HUES6 (cell line): ENCODE results near the gene MAN1A1.
"Not testable (repeated sequence)": the region's sequence is repeated elsewhere in the genome, so short reads cannot be mapped to it uniquely, and the experiment has no call there.

Experiments used
- H3K27ac ChIP-seq: 2 replicates; pipeline ENCODE4 v1.7.0; 2013; ENCODE audit warnings: low read depth, mild to moderate bottlenecking, low read length, inconsistent platforms
- H3K27me3 ChIP-seq: 2 replicates; pipeline ENCODE4 v1.6.1; 2013; ENCODE audit warnings: low read length; ENCODE audit not compliant: control insufficient read depth, insufficient read depth
- H3K36me3 ChIP-seq: 2 replicates; pipeline ENCODE4 v1.6.1; 2013; ENCODE audit warnings: low read length; ENCODE audit not compliant: control insufficient read depth, insufficient read depth
- H3K4me1 ChIP-seq: 2 replicates; pipeline ENCODE4 v1.6.1; 2013; ENCODE audit warnings: low read length; ENCODE audit not compliant: control insufficient read depth, insufficient read depth
- H3K4me3 ChIP-seq: 2 replicates; pipeline ENCODE4 v1.5.1; 2013; ENCODE audit warnings: low read depth, low read length
- H3K9ac ChIP-seq: one replicate; pipeline ENCODE4 v1.6.1; 2013; ENCODE audit warnings: mild to moderate bottlenecking, low read length
- H3K9me3 ChIP-seq: 2 replicates; pipeline ENCODE4 v1.6.1; 2013; ENCODE audit warnings: low read depth, low read length; ENCODE audit not compliant: control insufficient read depth, insufficient read depth

The MAN1A1 gene

DNA sequence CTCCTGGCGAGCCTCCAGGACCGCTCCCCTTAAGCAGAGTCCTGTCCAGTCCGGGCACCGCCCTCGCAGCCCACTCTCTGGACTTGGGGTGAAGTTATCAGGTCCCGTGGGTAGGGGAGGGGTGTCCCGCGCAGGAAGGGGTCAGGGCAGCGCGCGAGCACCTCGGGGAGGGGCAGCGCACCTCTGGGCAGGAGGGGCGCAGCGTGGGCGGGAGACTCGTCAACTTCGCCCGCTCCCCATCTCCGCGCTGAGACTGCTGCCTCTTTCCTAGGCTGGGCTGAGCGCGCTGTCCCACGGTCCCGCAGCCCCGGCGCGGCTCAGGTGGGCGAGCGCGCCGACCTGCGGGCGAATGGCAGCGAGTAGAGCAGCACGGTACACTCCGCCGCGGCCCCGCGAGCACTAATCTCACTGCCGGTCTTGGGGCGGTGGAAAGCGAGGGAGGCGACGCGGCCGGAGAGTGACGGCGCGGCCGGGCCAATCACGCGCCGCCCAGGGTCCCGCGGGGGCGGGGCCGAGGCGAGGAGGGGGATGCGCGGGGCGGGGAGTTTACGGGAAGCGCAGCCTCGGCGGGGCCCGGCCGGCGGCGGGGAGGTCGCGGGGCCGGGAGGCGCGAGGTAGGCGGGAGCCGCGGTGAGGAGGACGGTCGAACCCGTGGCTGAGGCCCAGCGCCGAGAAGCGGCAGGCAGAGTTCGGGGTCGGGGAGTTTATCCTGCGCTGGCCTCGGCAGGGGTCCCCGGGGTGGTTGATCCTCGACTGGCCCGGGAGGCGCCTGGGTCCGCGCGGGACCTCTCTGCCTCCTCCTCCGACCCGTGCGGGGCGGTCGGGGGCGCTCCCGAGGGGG lies at the start of gene MAN1A1:
MAN1A1 (minus strand) TSS at position 401 of the 841 bp plus-strand sequence. CDS start 696 bp downstream, outside the sequence.
- peaks cover 39% of the 10 kb centered on the region for H3K27me3 ChIP-seq
- H3K4me3 ChIP-seq, result peak within 1 kb of the TSS; percentile 98
- peaks cover 28% of the 10 kb centered on the region for H3K4me1 ChIP-seq
- peak within 1 kb of the TSS; percentile 72 for H3K9ac ChIP-seq
- H3K36me3 ChIP-seq, result no peaks in the 10 kb centered on the region
- no peaks in the 10 kb centered on the region for H3K9me3 ChIP-seq
- H3K27ac ChIP-seq, result peak within 1 kb of the TSS; percentile 35; the same call in 1 of the 2 replicates

DNA sequence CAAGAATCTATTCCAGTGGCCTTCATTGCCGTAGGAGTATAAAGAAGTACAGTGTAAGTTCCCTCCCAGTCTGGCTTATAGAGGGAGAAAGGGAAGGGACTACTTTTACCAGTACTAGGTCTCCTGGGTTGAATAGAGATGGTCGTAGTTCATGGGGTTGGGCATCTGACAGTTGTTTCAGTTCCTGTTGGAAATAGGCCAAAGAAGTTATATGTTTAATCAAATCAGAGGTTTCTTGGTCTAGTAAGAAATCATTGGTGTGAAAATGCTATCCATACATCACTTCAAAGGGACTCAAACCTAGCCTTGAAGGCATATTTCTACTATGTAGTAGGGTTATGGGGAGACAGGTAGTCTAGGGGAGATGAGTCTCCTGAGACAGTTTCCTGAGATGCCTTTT lies 45.6 kb upstream of the MAN1A1 start:
- Histone ChIP-seq H3K9ac (no peak overlapping the region), H3K27me3 (no peaks in the 10 kb centered on the region), H3K36me3 (no peaks in the 10 kb centered on the region), H3K4me1 (no peaks in the 10 kb centered on the region), H3K9me3 (peaks cover 11% of the 10 kb centered on the region; the same call in 1 of the 2 replicates), H3K27ac (no peak overlapping the region), H3K4me3 (no peak overlapping the region)

DNA sequence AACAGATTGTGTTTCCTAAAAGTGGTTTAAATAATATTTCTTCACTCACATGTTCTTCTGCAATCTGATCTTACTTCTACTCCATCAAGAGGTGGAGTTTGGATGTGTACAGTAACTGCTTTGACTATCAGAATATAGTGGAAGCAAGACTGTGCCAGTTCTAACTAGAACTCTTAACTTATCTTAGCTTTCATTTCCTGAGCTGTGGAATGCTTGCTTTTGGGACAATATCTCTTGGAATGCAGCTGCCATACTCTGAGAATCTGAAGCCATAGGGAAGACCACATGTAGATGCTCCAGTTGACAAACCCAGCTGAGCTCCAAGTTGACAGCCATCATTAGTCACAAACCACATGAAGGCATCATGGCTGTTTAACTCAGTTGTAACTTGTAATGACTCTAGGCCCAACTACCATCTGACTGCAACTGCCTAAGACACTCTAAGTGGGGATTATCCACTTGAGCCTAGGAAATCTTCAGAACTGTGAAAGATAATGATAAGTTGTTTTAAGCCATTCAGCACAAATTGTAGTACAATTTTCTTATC lies 40.8 kb upstream of the MAN1A1 start:
- Histone ChIP-seq H3K27me3 (no peaks in the 10 kb centered on the region), H3K4me1 (no peaks in the 10 kb centered on the region), H3K4me3 (no peak overlapping the region), H3K36me3 (no peaks in the 10 kb centered on the region), H3K9ac (no peak overlapping the region), H3K27ac (no peak overlapping the region), H3K9me3 (no peaks in the 10 kb centered on the region)

DNA sequence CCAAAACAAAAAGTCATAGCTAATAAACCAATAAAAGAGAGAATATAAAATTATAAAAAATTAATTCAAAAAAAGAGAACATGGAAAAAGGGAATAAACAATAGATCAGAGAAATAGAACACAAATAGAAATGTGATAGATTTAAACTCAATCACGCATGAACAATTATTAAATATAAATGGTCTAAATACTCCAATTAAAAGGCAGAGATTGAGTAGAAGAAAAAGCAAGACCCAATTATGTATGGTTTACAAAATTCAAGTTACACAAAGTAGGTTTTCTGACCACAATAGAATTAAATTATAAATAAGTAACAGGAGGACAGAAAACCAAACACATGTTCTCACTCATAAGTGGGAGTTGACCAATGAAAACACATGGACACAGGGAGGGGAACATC lies 36.4 kb upstream of the MAN1A1 start:
- H3K4me3 ChIP-seq, result no peak overlapping the region
- H3K9me3 ChIP-seq, result no peaks in the 10 kb centered on the region
- H3K27me3 ChIP-seq, result no peaks in the 10 kb centered on the region
- no peak overlapping the region for H3K27ac ChIP-seq
- no peak overlapping the region for H3K9ac ChIP-seq
- no peaks in the 10 kb centered on the region for H3K36me3 ChIP-seq
- H3K4me1 ChIP-seq, result no peaks in the 10 kb centered on the region

DNA sequence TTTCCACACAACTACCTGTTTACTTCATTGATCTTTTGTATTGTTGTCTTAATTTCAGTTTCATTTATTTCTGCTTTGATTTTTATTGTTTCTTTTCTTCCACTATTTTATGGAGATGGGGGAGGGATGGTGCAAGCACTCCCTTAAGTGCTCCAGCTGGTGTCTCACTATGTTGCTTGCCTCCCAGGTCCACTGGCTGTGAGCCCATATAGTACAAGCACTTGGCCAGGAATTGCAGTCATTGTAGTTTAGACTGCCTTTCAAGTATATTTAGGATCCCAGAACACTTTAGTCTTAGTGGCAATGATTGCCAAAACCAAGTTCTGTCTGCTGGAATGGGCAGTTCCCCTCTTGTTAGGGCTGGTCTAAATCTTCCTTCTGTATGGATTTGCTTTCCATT lies 34.9 kb upstream of the MAN1A1 start:
- Histone ChIP-seq H3K4me1 (no peaks in the 10 kb centered on the region), H3K4me3 (no peak overlapping the region), H3K36me3 (no peaks in the 10 kb centered on the region), H3K27ac (no peak overlapping the region), H3K9me3 (no peaks in the 10 kb centered on the region), H3K9ac (no peak overlapping the region), H3K27me3 (no peaks in the 10 kb centered on the region)

DNA sequence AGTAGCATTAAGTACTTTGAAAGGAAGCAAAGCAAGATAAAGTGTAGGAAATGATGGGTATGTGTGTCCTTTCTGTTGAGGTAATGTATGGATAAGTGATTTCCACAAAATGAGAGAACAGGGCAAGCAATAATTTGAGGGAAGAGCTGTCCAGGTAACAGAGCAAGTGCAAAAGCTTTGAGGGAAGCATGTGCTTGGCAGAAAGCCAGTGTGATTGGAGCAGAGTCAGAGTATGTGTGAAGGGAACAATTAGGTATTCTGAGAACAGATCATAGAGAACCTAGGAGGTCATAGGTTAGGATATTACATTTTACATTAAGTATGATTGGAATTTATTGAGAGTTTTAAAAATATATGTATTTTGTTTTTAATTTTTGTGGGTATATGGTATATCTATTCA lies 30.2 kb upstream of the MAN1A1 start:
- no peaks in the 10 kb centered on the region for H3K9me3 ChIP-seq
- no peaks in the 10 kb centered on the region for H3K27me3 ChIP-seq
- no peak overlapping the region for H3K4me3 ChIP-seq
- H3K27ac ChIP-seq, result no peak overlapping the region
- no peak overlapping the region for H3K9ac ChIP-seq
- H3K4me1 ChIP-seq, result no peaks in the 10 kb centered on the region
- no peaks in the 10 kb centered on the region for H3K36me3 ChIP-seq

DNA sequence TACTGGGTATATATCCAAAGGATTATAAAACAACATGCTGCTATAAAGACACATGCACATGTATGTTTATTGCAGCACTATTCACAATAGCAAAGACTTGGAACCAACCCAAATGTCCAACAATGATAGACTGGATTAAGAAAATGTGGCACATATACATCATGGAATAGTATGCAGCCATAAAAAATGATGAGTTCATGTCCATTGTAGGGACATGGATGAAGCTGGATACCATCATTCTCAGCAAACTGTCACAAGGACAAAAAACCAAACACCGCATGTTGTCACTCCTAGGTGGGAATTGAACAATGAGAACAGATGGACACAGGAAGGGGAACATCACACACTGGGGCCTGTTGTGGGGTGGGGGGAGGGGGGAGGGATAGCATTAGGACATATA lies 27.5 kb upstream of the MAN1A1 start:
- H3K36me3 ChIP-seq, H3K9ac ChIP-seq, H3K4me3 ChIP-seq, H3K27me3 ChIP-seq, H3K4me1 ChIP-seq, H3K27ac ChIP-seq, H3K9me3 ChIP-seq: not testable (repeated sequence)

DNA sequence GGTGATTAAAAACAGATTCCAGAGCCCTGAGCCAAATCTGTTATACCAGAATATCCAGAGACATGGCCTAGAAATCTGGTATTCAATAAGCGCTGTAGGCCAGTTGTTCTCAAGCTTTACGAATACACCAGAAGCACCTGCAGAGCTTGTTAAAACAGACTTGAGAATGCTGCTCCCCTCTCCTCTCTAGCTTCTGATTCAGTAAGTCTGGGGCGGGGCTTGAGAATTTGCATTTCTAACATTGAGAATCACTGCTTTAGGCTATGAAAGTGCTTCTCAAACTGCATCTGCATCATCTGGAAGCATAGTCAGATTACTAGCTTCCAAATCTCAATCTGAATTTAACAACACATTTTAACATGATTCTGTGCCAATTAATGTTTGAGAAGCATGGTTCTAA lies 20.5 kb upstream of the MAN1A1 start:
- no peak overlapping the region for H3K4me3 ChIP-seq
- no peaks in the 10 kb centered on the region for H3K36me3 ChIP-seq
- H3K27me3 ChIP-seq, result no peaks in the 10 kb centered on the region
- H3K9ac ChIP-seq, result no peak overlapping the region
- H3K27ac ChIP-seq, result no peak overlapping the region
- H3K4me1 ChIP-seq, result peaks cover 5% of the 10 kb centered on the region; the same call in 1 of the 2 replicates
- H3K9me3 ChIP-seq, result no peaks in the 10 kb centered on the region

DNA sequence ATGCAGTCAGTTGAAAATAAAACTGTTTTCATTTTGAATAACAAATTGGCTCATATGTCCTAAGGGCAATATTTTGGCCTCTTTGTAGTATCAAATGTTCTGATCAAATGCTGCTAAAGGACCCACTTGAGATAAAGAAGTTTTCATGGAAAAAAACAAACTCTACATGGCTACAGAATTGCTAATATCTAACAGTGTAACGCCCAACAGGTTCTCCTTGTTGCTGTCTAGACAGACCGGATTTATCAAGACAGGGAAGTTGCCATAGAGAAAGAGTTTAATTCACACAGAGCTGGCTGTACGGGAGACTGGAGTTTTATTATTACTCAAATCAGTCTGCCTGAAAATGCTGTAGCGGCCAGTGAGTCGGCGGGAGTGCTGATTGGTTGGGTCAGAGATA lies 19.4 kb upstream of the MAN1A1 start:
- H3K27ac ChIP-seq, result no peak overlapping the region
- H3K9me3 ChIP-seq, result no peaks in the 10 kb centered on the region
- H3K4me1 ChIP-seq, result peaks cover 5% of the 10 kb centered on the region; the same call in 1 of the 2 replicates
- no peaks in the 10 kb centered on the region for H3K36me3 ChIP-seq
- no peaks in the 10 kb centered on the region for H3K27me3 ChIP-seq
- no peak overlapping the region for H3K9ac ChIP-seq
- no peak overlapping the region for H3K4me3 ChIP-seq

DNA sequence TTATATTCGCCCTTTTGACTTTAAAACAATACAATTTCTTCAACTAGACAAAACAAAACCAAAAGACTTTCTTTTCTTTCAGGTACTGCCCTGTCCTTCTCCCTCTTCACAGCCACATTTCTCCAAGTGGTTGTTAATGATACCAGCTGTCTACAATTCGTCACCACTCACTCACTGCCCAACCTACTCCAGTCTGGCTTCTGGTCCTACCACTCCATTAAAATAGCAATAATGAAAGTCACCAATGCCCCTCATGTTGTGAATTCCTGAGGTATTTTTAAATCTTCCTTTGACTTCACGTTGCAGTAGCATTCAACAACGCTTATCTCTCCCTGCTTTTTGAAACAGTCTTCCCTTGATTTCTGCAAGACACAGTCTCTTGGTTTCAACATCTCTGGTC lies 11.6 kb upstream of the MAN1A1 start:
- Histone ChIP-seq H3K27ac (no peak overlapping the region), H3K9ac (no peak overlapping the region), H3K36me3 (no peaks in the 10 kb centered on the region), H3K4me1 (no peaks in the 10 kb centered on the region), H3K4me3 (no peak overlapping the region), H3K9me3 (no peaks in the 10 kb centered on the region), H3K27me3 (no peaks in the 10 kb centered on the region)

DNA sequence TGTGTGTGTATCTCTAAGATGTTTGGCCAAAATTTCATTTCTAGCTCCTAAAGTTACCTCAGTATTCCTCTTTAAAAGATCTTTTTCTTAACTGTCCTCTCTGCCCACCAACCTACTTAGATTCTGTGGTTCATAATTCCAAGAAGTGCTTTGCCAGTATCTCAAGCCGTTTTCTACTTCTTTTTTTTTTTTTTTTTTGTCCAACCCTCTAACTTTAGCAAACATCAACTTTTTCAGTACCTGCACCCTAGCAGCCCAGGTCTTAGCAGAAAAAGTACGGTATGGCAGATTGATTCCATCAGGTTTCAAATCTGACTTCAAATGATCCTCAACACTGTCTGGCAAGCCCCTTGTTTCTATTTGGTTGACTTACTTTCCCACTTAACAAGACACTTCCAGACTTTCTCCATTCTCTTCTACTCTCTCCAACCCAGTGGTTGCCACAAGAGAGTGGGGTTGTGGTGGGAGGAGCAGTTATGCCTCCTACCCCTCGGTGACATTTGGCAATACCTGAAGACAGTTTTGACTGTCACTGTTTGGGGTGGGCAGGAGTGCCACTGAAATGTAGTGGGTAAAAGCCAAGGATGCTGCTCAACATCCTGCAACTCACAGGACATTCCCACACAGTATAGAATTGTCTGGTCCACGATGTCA lies 10.8 kb upstream of the MAN1A1 start:
- H3K4me1 ChIP-seq, result no peaks in the 10 kb centered on the region
- H3K27me3 ChIP-seq, result no peaks in the 10 kb centered on the region
- no peak overlapping the region for H3K4me3 ChIP-seq
- no peaks in the 10 kb centered on the region for H3K9me3 ChIP-seq
- H3K9ac ChIP-seq, result no peak overlapping the region
- no peak overlapping the region for H3K27ac ChIP-seq
- H3K36me3 ChIP-seq, result no peaks in the 10 kb centered on the region
